Left lobe of liver (tissue), 2 donors: ENCODE data around the gene AOPEP. TPM values are rescaled to one million over a fixed set of nuclear protein-coding genes. Genes with fewer than 3 reads are reported as not detected.
"Not testable (repeated sequence)": the region's sequence is repeated elsewhere in the genome, so short reads cannot be mapped to it uniquely, and the experiment has no call there.

Experiments used
- ATAC-seq: fragments of 200-7000 bp; cut with Tn5 transposase; one replicate; pipeline ENCODE4 v1.9.1; 2020; ENCODE audit warnings: mild to moderate bottlenecking, moderate library complexity
- DNase-seq: peaks from one replicate; pipeline ENCODE4 v3.0.0-alpha.2; 2020; ENCODE audit warnings: low spot score
- total RNA-seq: library from RNA; stranded (reverse); gene quantifications from one replicate; pipeline ENCODE4 v1.2.1, GENCODE V29; 2021
- donor health status: DM: no; HTN: no; CAD: no; lungs with moderate emphysema.
- donor health status: DM: no; HTN: yes; CAD: no.

The AOPEP gene
- total RNA-seq, 1 donor from 2014 or later: 75.5 TPM

- no peak for ATAC-seq
- DNase-seq: no peak
Measured at GRCh38 chr9:94811074-94811473, 84.6 kb downstream of the AOPEP start.

DNA sequence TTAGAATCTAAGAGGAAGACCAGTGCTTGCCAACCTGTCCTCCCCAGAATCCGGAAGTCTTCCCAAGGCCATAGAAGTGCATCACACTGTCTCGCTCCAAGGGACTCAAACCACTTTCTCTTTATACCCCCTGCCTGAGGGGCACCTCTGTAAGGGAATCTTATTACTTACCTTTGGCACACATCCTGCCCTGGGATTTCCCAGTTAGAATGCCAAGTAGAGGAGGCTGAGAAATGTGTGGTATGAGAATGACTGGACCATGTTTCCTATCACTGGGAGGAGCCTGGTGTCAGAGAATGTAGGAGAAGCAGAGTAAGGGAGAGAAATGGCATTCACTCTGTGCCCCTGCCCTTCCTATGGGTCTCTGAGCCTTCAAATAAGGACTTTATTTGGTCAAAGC, 85.8 kb downstream of the AOPEP start:
- ATAC-seq (no peak), DNase-seq (no peak)

DNA sequence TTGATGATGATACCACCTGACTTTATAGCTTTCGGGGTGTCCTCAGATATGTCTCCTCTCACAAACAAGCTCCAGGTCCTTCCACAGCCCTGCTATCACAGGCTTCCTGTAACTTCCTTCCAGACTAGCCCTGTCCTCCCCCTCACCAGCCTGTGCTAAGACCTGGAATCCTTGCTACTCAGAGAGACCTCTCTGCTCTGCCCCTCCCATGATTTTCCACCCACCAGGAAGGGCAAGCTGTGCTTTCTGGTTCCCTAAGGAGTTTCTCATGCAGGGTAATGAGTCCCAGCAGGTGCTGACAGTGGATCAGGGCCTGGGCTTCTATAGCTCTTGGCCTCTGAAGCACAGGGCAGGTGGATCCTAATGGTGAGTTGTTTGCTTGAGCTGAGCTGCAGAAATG, 86.9 kb downstream of the AOPEP start:
- no peak for DNase-seq

DNA sequence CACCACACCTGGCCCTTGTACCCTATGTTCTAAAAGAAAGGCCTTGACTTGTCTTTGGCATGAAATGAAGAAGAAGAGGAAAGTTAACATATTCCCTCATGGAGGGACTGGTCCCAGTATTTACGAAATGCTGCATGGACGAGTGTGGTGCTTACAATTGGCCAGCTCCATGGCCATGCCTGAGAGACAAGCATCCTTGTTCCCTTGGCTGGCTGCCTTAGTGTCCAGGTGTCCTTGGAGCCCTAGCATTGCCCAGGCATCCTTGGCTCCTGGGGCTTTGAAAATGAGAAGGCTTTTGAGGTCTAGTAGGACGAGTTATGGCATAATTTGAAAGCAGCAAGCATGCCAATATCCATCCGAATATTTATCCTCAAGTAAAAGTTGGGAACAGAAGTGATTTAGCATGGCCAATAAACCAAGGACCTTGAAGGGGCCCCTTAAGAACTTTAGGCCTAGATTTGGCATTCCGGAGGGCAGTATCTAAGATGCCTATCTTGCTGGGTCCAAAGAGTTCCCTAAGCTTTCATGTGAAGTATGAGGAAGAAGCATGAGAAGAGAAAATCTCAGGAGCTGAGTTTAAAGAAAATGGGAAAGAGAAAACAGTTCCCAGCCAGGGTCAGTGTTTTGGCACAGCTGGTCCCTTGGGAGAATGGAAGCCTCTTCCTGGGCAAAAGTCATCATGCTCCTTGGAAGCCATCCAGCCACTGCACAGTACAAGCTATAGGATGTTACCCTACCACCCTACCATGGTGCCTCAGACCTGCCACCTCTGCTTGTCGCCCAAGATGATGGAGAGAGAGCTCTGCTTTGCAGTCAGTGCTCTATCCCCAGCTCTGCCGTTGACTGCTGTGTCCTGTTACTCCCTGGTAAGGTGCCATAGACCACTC, 91.0 kb downstream of the AOPEP start:
- ATAC-seq (no peak), DNase-seq (no peak)

More for the DNA sequence above, 86.9 kb downstream of the AOPEP start:
- no peak for ATAC-seq

DNA sequence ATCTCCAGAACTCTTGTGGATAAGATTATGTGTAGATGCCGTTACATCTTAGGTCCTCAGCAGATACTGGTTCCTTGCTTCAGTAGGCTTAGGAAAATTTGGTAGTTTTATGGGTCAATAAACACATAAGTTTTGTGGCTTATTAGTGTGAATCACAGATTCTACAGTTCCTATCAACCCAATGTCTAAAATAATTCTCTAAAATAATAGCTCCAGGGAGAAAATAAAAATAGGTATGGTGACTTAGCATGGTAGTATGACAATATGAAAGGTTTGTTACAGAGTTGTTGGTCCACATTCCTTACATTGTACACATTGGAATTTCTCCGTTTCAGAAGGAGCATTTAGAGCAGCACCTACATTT, 91.7 kb downstream of the AOPEP start:
- no peak for DNase-seq
- ATAC-seq: no peak

DNA sequence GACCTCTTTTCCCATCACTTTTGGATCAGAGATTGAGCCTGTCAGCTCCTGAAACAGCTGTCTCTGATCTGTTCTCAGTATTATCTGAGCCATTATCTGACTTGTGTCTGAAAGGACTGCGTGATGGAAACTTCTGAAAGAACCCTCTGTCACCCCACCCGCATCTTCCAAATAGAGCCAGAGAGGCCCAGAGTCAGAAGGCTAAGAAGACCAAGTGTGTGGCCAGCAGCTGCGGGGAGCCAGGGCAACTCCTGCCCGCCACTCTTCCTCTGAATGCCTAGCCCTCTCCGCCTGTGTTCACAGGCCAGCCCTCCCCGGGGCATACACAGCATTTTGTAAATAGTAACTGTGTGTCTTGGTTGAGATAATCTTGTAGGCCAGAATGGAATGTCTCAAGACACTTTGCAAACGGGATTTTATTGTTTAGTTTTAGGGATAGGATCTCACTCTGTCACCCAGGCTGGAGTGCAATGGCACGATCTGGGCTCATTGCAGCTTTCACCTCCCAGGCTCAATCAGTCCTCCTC, 92.7 kb downstream of the AOPEP start:
- DNase-seq (no peak), ATAC-seq (no peak)

DNA sequence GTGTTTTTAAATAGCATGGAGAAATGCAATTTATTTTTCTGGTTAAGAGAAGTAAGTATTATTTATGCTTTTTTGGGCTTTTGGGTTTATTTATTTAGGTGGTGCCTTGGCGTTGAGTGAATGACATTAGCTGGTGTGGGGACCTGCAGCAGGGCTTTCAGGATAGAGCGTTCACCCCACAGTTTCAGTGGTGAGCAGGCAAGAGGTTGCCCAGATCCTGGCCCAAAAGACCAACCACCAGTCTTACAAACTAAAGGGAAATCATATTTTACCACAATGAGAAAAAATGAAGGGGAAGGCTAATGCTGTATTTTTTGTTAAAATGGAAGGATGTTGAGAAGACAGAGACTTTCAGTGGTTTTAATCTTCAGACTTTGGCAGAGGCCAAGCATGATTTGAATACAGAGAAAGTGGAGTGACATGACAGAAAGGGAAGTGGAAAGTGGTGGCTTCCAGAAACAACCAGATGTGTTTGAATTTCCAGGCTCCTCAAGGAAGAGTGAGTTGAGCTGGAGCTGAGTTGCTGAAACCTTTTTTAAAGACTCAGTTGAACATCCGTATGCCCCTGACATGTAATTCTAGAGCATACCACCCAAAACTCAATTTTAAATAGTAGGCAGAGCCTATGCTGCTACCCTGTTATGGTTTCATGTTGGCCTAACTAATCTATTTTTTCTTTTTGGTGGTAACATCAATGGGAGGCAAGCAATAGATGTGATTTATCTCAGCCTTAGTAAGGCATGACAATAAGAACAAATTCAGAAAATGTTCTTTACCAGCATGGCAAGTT, 94.8 kb downstream of the AOPEP start:
- no peak for ATAC-seq
- no peak for DNase-seq

DNA sequence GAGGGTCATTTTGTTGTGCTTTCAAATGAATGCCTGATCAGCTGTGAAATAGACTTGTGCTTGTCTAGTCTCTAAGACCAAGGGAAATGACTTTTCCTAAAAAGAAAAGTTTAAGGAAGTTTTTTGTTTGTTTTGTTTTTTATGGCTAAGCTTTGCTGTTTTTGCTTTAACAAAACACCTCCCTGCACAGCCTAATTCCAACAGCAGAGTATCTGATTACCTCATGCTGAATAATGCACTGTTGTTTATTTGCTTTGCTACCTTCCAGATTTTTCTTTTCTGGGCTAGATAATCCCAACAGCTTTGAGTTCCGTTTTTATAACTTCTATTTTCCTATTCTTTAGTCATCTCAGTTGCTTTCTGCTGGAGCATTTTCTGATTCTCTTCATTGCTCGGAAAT, 95.8 kb downstream of the AOPEP start:
- no peak for ATAC-seq
- no peak for DNase-seq

DNA sequence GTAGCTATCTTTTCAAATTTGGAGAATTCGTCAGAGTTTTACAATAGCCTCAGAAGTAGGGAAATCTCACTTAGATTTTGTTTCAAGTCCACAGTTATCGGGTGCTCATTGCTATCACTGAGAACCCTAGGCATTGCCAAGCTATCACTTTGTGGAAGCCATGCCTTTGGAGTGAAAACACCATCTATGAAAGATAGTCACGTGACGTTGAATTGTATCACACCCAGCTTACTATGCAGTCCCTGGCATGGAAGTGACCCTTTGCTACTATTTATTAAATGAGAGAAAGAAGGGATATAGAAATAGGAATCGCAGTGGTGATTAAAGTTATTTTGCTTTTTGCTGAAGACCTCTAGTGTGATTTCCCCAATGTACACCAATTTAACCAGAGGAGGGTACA, 97.2 kb downstream of the AOPEP start:
- no peak for ATAC-seq
- no peak for DNase-seq

DNA sequence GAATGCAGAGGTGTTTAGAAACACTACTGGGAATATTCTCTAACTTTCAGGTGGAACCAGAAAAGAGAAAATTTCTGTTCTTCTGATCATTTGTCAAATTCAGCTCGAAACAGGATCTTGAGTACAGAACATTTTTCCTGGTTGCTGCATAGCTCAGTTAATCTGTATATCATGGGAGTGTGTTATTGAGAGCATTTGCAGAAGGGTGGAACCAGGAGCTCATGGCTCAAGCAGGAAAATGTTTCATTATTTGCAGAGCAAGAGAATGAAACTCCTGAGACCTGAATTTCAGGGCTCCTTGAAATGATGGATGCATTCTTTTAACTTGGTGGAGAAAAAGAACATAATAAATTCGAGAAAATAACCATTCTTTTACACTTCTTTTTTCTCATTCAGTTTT, 97.9 kb downstream of the AOPEP start:
- ATAC-seq: no peak
- DNase-seq: no peak

DNA sequence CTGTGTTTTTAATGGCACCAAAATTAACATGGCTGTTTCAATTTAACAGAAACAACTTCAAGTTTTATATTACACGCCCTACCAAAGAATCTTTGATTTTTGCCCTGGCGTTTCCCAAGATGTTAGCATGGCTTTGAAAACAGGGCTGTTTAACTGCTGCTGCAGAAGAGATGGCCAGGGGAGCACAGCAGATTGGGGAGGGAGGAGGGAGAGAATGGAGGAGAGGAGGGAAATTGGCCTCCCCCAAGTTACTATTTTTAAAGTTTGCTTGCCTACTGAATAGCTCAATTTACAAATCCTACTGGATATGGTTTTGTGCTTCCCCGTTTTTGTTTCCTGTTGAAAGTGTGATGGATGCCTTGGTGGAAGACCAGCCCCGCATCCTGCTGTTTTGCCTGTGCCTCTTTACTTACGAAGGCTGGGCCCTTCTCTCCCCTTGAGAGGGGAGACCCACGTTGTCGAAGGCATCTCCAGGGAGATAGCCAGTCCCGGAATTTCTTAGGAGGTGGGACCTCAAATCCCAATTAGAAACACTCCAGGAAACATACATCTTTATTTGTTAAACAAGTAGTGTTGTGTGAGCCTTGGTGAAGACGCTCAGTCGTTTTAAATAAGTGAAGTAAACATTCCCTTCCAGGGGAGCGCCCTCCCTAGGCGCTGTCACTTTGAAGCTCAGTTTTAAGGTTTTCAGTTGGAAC, 98.6 kb downstream of the AOPEP start:
- ATAC-seq: no peak
- no peak for DNase-seq

DNA sequence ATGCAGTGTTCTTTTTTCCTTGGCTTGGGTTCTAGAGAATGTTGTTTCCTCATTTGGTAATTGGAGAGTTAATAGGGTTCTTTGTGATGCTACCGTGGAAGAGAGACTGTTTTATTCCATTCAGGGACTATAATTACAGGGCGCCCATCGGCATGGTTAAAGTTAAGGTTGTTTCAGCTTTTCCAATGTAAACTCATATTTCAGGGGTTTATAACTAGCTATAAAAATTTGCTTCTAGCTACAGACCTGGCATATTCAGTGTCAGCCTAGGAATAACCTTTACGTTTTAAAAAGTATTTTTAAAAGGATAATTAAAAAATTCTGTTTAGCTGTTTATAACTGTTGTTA, 99.1 kb downstream of the AOPEP start:
- ATAC-seq: no peak
- DNase-seq: no peak

DNA sequence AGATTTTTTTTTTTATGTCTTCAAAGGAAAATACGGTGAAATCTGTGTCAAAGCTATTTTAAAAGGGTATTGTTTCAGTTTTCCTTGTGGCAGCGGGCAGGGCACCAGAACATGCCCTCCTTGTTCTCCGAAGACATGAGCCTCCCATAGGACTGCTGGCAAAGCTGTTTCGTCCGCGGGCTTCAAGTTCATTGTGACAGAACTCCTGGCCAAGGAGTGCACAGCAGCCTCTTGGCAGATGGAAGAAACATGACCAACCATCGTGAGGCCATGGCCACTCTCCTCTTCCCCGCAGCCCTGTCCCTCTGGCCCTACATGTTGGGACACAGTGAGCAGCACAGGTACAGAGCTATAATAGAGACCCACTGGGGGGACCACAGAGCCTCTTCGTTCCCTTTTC, 99.5 kb downstream of the AOPEP start:
- ATAC-seq (no peak), DNase-seq (no peak)

DNA sequence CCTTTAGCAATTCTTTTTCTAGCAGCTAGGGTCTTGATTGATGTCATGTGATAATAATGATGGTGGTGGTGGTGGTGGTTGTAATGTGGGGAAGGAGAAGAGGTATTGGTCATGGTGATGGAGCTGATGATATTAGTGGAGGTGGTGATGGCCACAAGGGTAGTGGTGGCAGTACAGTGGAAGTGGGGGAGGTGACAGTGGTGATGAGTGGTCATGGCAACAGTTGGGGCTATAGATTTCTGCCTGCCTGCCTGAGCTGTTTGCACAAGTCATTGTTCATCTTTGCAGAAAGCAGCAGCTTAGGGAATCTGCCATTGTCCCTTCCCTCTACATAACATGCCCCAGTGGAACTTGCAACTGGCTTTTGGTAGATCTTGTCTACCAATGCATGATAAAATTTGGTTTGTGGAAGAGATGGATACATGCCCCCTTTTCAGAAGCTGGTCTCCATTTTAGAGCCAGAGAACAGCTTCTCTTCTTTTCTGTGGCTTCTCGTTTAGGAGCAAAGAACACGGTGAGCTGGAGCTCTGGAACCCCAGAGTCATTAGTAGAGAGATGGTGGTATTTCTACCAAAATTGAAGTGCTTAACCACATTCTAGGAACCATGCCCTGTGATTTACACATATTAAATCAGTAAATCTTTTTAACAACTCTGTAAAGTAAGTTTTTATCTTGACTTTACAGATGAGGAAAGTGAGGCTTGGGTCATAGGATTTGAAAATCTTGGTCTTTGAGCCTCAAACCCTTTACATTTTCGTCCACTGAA, 100.3 kb downstream of the AOPEP start:
- no peak for DNase-seq
- no peak for ATAC-seq

GRCh38 chr9:94827584-94828304, 101.2 kb downstream of the AOPEP start:
- DNase-seq: peak; percentile 76

GRCh38 chr9:94829380-94830070, 103.0 kb downstream of the AOPEP start:
- DNase-seq (no peak), ATAC-seq (no peak)

More at GRCh38 chr9:94827584-94828304, 101.2 kb downstream of the AOPEP start:
- ATAC-seq: peak; percentile 98

DNA sequence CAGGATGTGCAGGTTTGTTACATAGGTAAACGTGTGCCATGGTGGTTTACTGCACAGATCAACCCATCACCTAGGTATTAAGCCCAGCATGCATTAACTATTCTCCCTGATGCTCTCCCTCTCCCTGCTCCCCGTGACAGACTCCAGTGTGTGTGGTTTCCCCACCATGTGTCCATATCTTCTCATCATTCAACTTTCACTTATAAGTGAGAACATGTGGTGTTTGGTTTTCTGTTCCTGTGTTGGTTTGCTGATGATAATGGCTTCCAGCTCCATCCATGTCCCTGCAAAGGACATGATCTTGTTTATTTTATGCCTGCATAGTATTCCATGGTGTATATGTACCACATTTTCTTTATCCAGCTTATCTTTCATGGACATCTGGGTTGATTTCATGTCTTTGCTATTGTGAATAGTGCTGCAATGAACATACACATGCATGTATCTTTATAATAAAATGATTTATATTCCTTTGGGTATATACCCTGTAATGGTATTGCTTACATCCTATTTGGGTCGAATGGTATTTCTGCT, 103.6 kb downstream of the AOPEP start:
- not testable (repeated sequence) for ATAC-seq

DNA sequence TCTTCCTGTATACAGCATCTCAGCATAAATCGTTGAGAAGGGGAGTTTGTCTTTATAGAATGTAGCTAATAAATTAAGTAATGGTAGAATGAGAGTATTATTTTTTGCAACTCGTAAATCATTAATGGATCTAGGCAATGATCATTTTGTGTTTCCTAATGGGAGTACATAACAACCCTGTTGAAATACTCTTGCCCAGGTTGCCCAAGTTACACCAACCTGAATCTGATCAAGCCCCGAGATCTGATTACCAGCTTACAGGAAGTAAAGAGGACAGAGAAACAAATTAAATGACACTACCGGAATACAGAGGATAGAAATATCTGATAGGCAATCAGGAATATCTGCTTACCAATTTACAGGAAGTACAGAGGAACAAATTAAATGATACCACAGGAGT, 107.3 kb downstream of the AOPEP start:
- peak; percentile 81 for ATAC-seq

More for the DNA sequence above, 103.6 kb downstream of the AOPEP start:
- not testable (repeated sequence) for DNase-seq

DNA sequence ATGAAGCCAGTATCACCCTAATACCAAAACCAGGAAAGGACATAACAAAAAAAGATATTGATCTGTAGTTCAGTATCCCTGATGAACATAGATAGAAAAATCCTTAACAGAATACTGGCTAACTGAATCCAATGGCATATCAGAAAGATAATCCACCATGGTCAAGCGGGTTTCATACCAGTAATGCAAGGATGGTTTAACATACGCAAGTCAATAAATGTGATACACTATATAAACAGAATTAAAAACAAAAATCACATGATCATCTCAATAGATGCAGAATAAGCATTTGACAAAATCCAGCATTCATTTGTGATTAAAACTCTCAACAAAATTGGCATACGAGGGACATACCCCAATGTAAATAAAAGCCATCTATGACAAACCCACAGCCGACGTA, 110.9 kb downstream of the AOPEP start:
- ATAC-seq (no peak), DNase-seq (no peak)

More for the DNA sequence above, 107.3 kb downstream of the AOPEP start:
- DNase-seq: no peak
